Medulla oblongata (tissue), 1 donor: Measurements from ENCODE around the gene SENP1.
A peak's percentile ranks its signal among the peaks of the same experiment; 100 is the strongest.

Source experiments
- DNase-seq: peaks from one replicate; pipeline ENCODE4 v3.0.0-alpha.2; 2015; ENCODE audit errors: extremely low spot score

The SENP1 gene

DNA sequence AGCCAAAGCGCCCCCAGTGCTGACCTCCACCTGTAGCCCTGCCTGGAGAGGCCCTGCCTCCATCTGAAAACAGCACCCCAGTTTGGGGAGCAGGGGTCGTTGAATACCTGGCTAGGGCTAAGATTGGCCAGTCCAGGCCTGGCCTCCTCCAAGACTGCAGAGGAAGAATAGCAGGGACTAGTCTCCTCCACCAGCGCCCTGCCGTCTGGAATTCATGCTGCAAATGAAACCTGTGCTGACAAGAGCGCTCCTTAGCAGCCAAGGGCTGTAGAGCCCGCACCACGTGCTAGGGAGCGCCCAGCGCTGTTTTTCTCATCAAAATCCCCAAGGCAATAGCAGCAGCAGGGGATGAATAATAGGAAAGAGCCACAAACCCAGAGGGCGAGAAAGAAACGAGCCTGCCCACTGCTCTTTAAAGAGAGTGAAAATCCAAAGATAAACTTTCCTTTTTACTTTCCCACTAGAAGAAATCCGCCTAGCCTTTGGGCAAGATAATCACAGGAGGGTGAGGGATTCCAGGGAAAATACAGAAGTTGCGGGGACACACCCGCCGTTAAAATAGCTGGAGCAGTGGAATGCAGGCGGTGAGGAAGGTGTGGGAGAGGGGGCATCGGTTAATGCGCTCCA lies 104.9 kb downstream of the SENP1 start:
- no peak for DNase-seq

GRCh38 chr12:47999816-48000215 lies 106.1 kb downstream of the SENP1 start:
- no peak for DNase-seq

- DNase-seq, result no peak
Measured at GRCh38 chr12:47997321-47997720, 108.6 kb downstream of the SENP1 start.

DNA sequence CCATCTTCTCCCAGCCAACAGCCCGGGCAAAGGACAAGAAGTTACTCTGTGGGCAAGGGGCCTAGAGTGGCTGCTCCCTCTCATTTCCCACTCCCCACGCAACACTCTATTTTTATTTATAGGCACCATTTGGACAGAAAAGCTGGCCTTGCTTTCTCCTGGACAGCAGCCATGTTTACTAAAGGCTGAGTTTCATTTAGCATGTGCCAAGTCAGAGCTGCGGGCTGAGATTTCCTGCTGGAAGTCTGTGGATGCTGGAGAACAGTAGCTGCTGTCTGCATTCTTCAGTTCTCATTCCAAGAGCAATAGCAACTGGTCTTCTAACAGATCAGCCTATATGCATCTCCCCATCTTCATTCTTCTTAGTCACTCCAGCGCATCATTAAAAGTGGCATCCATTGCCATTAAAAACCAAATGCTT lies 109.9 kb downstream of the SENP1 start:
- DNase-seq, result peak; percentile 67

DNA sequence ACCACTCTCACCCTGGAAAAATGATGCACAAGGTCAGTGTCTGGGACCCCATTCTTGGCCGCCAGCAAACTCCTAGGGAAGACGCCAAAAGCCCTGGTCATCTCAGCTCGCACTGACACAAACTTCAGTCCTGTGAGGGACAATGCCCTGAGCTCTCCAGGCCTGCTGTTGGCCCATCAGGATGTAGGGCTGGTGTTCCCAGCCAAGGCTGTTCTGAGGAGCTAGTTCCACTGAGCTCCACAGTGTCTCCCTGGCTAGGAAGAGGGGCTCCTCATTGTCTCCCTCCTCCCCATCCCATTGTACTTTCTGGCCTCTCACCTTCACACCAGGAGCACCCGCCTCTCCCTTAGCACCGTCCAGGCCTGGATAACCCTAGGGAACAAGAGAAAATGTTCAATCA lies 112.4 kb downstream of the SENP1 start:
- DNase-seq, result no peak
